ENCODE data around the gene NCAPG2.

DNA sequence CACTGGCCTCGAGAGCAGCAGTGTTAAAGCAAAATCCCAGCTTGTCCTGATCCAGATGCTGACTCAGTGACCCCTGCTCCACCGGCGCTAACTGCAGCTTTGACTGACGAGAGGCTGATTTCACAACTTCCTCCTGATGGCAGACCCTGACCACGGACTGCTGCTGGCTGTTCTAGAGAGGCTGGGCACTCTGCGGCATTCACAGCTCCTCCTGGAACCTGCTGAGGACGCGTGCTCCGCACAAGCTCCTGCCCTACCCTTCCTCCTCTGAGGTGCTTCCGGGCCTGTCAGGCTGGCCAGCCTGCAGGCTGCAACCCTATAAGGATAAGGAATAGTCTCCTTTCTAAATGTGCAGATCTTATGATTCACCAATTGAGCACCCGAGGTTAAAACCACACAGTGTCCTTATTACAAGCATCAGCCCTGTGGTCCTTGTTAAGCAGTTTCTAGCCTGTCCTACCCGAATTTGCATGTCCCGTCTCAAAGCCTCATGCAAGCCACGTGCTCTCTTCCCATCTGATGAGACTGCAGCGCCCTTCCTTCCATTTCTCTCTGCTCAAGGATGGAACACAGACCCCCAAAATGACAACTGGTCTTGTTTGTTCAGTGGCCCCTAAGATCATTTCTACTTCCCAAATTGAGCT lies 35.5 kb upstream of the NCAPG2 start:
- TF ChIP-seq CTCF (IDR thresholded peaks at IDR 0.05) (no peak), ZFX (IDR thresholded peaks at IDR 0.05; ENCODE audit: borderline replicate concordance) (no peak)

Data from 22Rv1 (cell line).